Panc1 (cell line): ENCODE data around the gene RPAP3.

Source experiments
- CTCF ChIP-seq: fragments of 450-650 bp; IDR thresholded peaks from 2 replicates; pipeline ENCODE4 v1.5.1; 2017; ENCODE audit warnings: mild to moderate bottlenecking
- POLR2AphosphoS5 ChIP-seq: IDR thresholded peaks from 2 replicates; pipeline ENCODE4 v1.6.1; 2012; ENCODE audit warnings: mild to moderate bottlenecking, low read depth, low read length, moderate library complexity
- REST ChIP-seq, 2 experiments: IDR thresholded peaks; 2 replicates each; pipeline ENCODE4 v1.6.1; 2011 to 2012; ENCODE audit warnings: low read depth in 2 of 2, control low read depth in 1 of 2, low read length in 1 of 2, mild to moderate bottlenecking in 1 of 2, moderate library complexity in 1 of 2; ENCODE audit not compliant: insufficient read depth in 1 of 2
- SIN3A ChIP-seq: IDR thresholded peaks from 2 replicates; pipeline ENCODE4 v1.6.1; 2012; ENCODE audit warnings: low read depth, mild to moderate bottlenecking, low read length, moderate library complexity, borderline replicate concordance; ENCODE audit not compliant: insufficient read depth

GRCh38 chr12:47612953-47613352, 92.9 kb downstream of the RPAP3 start:
- no peak for TF ChIP-seq CTCF
- no peak for TF ChIP-seq POLR2AphosphoS5
- no peak for TF ChIP-seq REST (IDR thresholded peaks at IDR 0.05; ENCODE audit: insufficient read depth in 1 of 2, low read depth in 2 of 2, low read length in 1 of 2)
- TF ChIP-seq SIN3A = no peak
